GM23338 (cell line): ENCODE measurements around the gene INPP5D.

Experiments used
- EZH2phosphoT487 ChIP-seq: fragments of 200-600 bp; sonication (generic); IDR thresholded peaks from one replicate; pipeline ENCODE4 v1.8.1; 2018; ENCODE audit warnings: antibody characterized with exemption; ENCODE audit not compliant: unreplicated experiment
- STAT1 ChIP-seq: IDR thresholded peaks from one replicate; pipeline ENCODE4 v1.6.1; 2016; ENCODE audit warnings: antibody characterized with exemption; ENCODE audit not compliant: unreplicated experiment
- TF ChIP-seq, protein P1 (sequence below), 2 experiments: fragments of 200-600 bp in 1 of 2; sonication (generic) in 1 of 2; conservative IDR thresholded peaks; 2 replicates each; pipeline versions ENCODE4 v1.5.1 to v1.6.1; 2016 to 2017; ENCODE audit warnings: antibody characterized with exemption in 2 of 2, low read depth in 2 of 2, mild to moderate bottlenecking in 2 of 2, moderate library complexity in 1 of 2

GRCh38 chr2:233088972-233089345 lies 28.8 kb downstream of the INPP5D start:
- TF ChIP-seq, protein P1, sequence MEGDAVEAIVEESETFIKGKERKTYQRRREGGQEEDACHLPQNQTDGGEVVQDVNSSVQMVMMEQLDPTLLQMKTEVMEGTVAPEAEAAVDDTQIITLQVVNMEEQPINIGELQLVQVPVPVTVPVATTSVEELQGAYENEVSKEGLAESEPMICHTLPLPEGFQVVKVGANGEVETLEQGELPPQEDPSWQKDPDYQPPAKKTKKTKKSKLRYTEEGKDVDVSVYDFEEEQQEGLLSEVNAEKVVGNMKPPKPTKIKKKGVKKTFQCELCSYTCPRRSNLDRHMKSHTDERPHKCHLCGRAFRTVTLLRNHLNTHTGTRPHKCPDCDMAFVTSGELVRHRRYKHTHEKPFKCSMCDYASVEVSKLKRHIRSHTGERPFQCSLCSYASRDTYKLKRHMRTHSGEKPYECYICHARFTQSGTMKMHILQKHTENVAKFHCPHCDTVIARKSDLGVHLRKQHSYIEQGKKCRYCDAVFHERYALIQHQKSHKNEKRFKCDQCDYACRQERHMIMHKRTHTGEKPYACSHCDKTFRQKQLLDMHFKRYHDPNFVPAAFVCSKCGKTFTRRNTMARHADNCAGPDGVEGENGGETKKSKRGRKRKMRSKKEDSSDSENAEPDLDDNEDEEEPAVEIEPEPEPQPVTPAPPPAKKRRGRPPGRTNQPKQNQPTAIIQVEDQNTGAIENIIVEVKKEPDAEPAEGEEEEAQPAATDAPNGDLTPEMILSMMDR (conservative IDR thresholded peaks at IDR 0.05; ENCODE audit: low read depth in 2 of 2), result no peak
- TF ChIP-seq STAT1 (no peak), EZH2phosphoT487 (no peak)
